H1 (cell line): Measurements from ENCODE around the gene ADGRV1. TPM values are rescaled to one million over a fixed set of nuclear protein-coding genes. Genes with fewer than 3 reads are reported as not detected.

Experiments
- CBX8 ChIP-seq: fragments of 300-800, 300-1000 bp; sonication (generic); IDR thresholded peaks from 2 replicates; pipeline ENCODE4 v1.7.1; 2016; ENCODE audit warnings: low read depth, low read length, borderline replicate concordance
- RXRA ChIP-seq: IDR thresholded peaks from 2 replicates; pipeline ENCODE4 v1.6.1; 2011; ENCODE audit warnings: low read depth, mild to moderate bottlenecking, low read length, moderate library complexity; ENCODE audit not compliant: insufficient read depth
- SAP30 ChIP-seq: fragments of 300-600 bp; sonication (generic); IDR thresholded peaks from 2 replicates; pipeline ENCODE4 v1.7.1; 2012; ENCODE audit warnings: low read length, moderate library complexity, mild to moderate bottlenecking, inconsistent platforms; ENCODE audit not compliant: insufficient read depth, insufficient replicate concordance
- polyA plus RNA-seq, 7 experiments: library from polyadenylated mRNA; depleted of rRNA in 3 of 7; stranded (reverse) in 5 of 7; unstranded in 2 of 7; fragments of >200 nt in 5 of 7; fragments of 200-250 nt in 2 of 7; gene quantifications; 1 replicate in 5 of 7; 2 replicates in 1 of 7; 4 replicates in 1 of 7; pipeline versions ENCODE4 v1.2.1 to v1.2.3, GENCODE V29; 2011 to 2013; ENCODE audit warnings: missing spikeins in 2 of 7, mixed read lengths in 2 of 7
- total RNA-seq: library from RNA; stranded (reverse); fragmentation: NEBNext Ultra II Directional; extraction: Animal tissue kit (Norgen Biotek cat#: 25700); gene quantifications from 2 replicates; pipeline ENCODE4 v1.2.1, GENCODE V29; 2021
- TF ChIP-seq, protein P1 (sequence below): IDR thresholded peaks from 2 replicates; pipeline ENCODE4 v1.6.1; 2012; ENCODE audit warnings: inconsistent platforms

ADGRV1 gene
- total and polyA plus RNA-seq, 2 of the 8 experiments (the other 6 are each of a cell fraction or from before 2014, with no cell fraction given): 53.1 to 62.2 TPM

GRCh38 chr5:90529939-90530677, 28.5 kb upstream of the ADGRV1 start (continued):
- TF ChIP-seq CBX8: no peak
- TF ChIP-seq, protein P1, sequence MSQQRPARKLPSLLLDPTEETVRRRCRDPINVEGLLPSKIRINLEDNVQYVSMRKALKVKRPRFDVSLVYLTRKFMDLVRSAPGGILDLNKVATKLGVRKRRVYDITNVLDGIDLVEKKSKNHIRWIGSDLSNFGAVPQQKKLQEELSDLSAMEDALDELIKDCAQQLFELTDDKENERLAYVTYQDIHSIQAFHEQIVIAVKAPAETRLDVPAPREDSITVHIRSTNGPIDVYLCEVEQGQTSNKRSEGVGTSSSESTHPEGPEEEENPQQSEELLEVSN: no peak
- no peak for TF ChIP-seq RXRA
- TF ChIP-seq SAP30: peak; percentile 28
- TF ChIP-seq, all 59 proteins: peak for 8
